ENCODE data around the gene DIAPH3.

Gene DIAPH3

GRCh38 chr13:59906413-59907049 is 257.2 kb downstream of the DIAPH3 start:
- no peak overlapping the region for H3K4me3 ChIP-seq (ENCODE audit: low read depth, low read length)
- TF ChIP-seq CTCF (IDR thresholded peaks at IDR 0.05; ENCODE audit: low read depth, low read length) = peak; percentile 61
- DNase-seq (ENCODE audit: low read depth, low spot score) = peak; percentile 58
- in situ Hi-C loops (cut with HindIII; ENCODE audit: low sequenced_read_pairs) = no loop called here

DNA sequence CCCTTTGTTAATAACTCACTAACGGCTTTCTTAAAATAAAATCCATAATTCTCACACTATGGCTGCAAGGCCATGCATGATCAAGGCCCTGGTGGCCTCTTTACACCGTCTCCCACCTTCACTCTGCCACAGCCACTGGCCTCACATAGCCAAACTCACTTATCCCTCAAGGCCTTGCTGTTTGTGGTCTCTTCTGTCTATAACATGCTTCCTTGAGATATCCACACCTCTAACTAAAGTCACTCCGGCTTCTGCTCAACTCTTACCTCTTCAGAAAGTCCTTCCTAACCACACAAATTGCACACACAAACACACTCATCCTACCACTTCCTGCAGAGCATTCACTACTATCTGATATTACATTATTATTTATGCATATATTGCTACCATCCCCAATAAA is 262.5 kb downstream of the DIAPH3 start:
- TF ChIP-seq CTCF (IDR thresholded peaks at IDR 0.05; ENCODE audit: low read depth, low read length) = no peak
- in situ Hi-C loops (cut with HindIII; ENCODE audit: low sequenced_read_pairs) = no loop called here
- no peak for DNase-seq (ENCODE audit: low read depth, low spot score)
- H3K4me3 ChIP-seq (ENCODE audit: low read depth, low read length) = no peak overlapping the region

DNA sequence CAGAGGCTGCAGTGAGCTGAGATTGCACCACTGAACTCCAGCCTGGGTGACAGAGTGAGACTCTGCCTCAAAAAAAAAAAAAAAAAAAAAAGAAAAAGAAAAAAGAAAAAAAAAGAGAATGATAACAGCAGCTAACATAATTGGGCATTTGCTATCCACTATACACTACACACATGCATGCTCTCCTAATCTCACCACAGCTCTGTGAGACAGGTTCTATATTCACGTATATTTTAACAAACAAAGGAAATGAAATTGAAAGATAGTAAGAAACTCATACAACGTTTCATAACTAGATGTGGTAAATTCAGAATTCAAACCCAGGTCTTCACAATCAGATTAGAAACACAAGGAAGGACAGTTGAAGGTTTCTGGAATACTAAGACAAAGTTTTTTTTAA is 265.7 kb downstream of the DIAPH3 start:
- in situ Hi-C loops (cut with HindIII; ENCODE audit: low sequenced_read_pairs) = no loop called here
- no peak for TF ChIP-seq CTCF (IDR thresholded peaks at IDR 0.05; ENCODE audit: low read depth, low read length)

GRCh38 chr13:59893266-59893665 is 270.5 kb downstream of the DIAPH3 start:
- in situ Hi-C loops (cut with HindIII; ENCODE audit: low sequenced_read_pairs) = no loop called here
- DNase-seq (ENCODE audit: low read depth, low spot score) = no peak
- TF ChIP-seq CTCF (IDR thresholded peaks at IDR 0.05; ENCODE audit: low read depth, low read length) = no peak
- H3K4me3 ChIP-seq (ENCODE audit: low read depth, low read length) = no peak overlapping the region

More for the DNA sequence above, 265.7 kb downstream of the DIAPH3 start:
- H3K4me3 ChIP-seq (ENCODE audit: low read depth, low read length) = no peak overlapping the region
- DNase-seq (ENCODE audit: low read depth, low spot score) = no peak

DNA sequence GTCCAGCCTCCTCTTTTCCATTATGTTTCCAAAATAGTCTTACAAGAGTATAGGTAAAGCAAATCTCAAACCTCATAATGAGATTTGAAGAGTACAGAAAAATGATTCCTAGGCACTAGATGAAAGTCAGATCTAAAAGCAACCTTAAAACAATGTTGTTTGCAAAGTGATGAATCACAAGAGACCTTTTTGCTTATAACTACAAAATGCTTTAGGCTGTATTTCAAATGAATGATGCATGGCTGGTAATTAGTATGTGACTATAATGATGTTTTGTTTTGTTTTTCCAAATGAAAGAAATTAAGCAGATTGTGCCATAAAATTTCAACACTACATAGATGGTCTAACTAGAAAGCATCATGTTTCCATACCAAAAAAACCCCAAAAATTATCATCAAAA is 272.7 kb downstream of the DIAPH3 start:
- in situ Hi-C loops (cut with HindIII; ENCODE audit: low sequenced_read_pairs) = no loop called here

GRCh38 chr13:59890054-59890453 is 273.7 kb downstream of the DIAPH3 start:
- no peak for TF ChIP-seq CTCF (IDR thresholded peaks at IDR 0.05; ENCODE audit: low read depth, low read length)
- in situ Hi-C loops (cut with HindIII; ENCODE audit: low sequenced_read_pairs) = no loop called here
- H3K4me3 ChIP-seq (ENCODE audit: low read depth, low read length) = no peak overlapping the region
- DNase-seq (ENCODE audit: low read depth, low spot score) = peak; percentile 32

More for the DNA sequence above, 272.7 kb downstream of the DIAPH3 start:
- no peak for TF ChIP-seq CTCF (IDR thresholded peaks at IDR 0.05; ENCODE audit: low read depth, low read length)
- no peak for DNase-seq (ENCODE audit: low read depth, low spot score)
- H3K4me3 ChIP-seq (ENCODE audit: low read depth, low read length) = no peak overlapping the region
